Prostate gland (tissue), 2 donors: Measurements from ENCODE around the gene SYNGR1.

Experiments used
- CTCF ChIP-seq, 4 experiments: fragments of 200-600 bp in 2 of 4; fragments of 450-650 bp in 2 of 4; sonication (generic) in 2 of 4; IDR thresholded peaks; 1 replicate in 3 of 4; 2 replicates in 1 of 4; pipeline ENCODE4 v1.5.1; 2016 to 2019; ENCODE audit warnings: antibody characterized with exemption in 4 of 4, mild to moderate bottlenecking in 2 of 4, moderate library complexity in 2 of 4
- POLR2A ChIP-seq: fragments of 450-650 bp; IDR thresholded peaks from one replicate; pipeline ENCODE4 v1.6.1; 2016; ENCODE audit warnings: antibody characterized with exemption, mild to moderate bottlenecking

- no peak for TF ChIP-seq CTCF (IDR thresholded peaks at IDR 0.05)
- no peak for TF ChIP-seq POLR2A
Measured at GRCh38 chr22:39419096-39419495, 69.3 kb downstream of the SYNGR1 start.
